GM19438 (cell line): Measurements from ENCODE around the gene DNMBP.
A peak's percentile ranks its signal among the peaks of the same experiment; 100 is the strongest.
"Not testable (repeated sequence)": the region's sequence is repeated elsewhere in the genome, so short reads cannot be mapped to it uniquely, and the experiment has no call there.

Experiments
- ATAC-seq: cut with Tn5 transposase; IDR thresholded peaks from one replicate; pipeline ENCODE4 v1.9.1; 2021; ENCODE audit warnings: low read depth; ENCODE audit not compliant: unreplicated experiment

DNMBP gene

DNA sequence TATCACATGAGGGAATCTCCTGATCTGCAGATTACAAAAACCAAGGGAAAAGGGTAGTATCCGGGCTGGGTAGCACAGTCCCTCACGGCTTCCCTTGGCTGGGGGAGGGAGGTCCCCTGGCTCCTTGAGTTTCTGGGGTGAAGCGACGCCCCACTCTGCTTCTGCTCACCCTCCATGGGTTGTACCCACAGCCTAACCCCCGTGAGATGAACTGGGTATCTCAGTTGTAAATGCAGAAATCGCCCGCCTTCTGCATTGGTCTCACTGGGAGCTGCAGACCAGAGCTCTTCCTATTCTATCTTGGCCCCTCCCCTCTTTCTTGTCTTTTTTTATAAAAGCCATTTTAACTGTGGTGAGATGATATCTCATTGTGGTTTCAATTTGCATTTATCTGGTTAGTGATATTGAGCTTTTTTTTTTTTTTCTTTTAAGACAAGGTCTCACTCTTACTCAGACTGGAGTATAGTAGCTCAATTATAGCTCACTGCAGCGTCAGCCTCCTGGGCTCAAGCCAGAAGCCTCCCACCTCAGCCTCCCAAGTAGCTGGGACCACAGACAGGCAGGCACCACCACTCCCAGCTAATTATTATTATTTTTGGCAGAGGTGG is 139.5 kb downstream of the DNMBP start:
- ATAC-seq: no peak

- ATAC-seq: no peak
Observed at GRCh38 chr10:99869581-99870122, 140.1 kb downstream of the DNMBP start.

DNA sequence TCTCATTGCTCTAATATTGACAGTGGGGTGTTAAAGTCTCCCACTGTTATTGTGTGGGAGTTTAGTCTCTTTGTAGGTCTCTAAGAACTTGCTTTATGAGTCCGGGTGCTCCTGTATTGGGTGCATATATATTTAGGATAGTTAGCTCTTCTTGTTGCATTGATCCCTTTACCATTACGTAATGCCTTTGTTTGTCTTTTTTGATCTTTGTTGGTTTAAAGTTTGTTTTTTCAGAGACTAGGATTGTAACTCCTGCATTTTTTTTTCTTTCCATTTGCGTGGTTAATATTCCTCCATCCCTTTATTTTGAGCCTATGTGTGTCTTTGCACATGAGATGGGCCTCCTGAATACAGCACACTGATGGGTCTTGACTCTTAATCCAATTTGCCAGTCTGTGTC is 142.5 kb downstream of the DNMBP start:
- not testable (repeated sequence) for ATAC-seq

GRCh38 chr10:99863535-99864240 is 146.1 kb downstream of the DNMBP start:
- ATAC-seq: not testable (repeated sequence)

DNA sequence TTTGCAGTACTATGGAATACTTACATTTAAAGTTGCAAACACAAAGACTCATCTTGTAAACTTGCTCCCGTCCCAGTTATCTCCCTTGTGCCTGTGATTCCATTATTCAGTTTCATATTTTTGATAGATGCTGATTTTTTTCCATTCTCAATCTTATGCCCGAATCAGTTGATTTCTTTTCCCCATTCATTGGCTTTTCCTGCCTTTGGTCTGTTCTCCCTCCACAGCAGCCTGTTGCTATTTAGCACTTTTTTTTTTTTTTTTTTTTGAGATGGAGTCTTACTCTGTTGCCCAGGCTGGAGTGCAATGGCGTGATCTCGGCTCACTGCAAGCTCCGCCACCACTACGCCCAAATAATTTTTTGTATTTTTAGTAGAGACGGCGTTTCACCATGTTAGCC is 149.3 kb downstream of the DNMBP start:
- ATAC-seq: no peak

GRCh38 chr10:99859585-99859984 is 150.2 kb downstream of the DNMBP start:
- ATAC-seq: no peak

- ATAC-seq: no peak
Observed at GRCh38 chr10:99858849-99859248, 150.9 kb downstream of the DNMBP start.

DNA sequence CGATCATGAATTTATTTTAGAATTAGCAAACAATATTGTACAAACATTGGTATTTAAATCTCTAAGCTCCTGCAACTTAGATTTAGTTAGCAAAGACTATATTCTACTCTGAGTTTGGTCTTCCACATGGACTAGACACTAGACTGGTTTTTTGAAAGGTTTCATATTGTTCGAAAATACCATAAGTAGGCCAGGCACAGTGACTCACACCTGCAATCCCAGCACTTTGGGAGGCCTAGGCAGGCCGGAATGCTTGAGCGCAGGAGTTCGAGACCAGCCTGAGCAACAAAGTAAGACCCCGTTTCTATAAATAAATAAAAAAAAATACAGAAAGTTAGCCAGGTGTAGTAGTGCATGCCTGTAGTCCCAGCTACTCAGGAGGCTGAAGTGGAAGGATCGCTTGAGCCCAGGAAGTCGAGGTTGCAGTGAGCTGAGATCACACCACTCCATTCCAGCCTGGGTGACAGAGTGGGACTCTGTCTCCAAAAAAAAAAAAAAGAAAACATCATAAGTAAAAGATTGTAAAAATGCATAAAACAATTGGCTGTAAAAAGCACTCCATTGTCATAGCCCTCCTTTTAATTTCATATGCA is 154.2 kb downstream of the DNMBP start:
- no peak for ATAC-seq

- ATAC-seq: no peak
Observed at GRCh38 chr10:99854860-99855259, 154.9 kb downstream of the DNMBP start.

DNA sequence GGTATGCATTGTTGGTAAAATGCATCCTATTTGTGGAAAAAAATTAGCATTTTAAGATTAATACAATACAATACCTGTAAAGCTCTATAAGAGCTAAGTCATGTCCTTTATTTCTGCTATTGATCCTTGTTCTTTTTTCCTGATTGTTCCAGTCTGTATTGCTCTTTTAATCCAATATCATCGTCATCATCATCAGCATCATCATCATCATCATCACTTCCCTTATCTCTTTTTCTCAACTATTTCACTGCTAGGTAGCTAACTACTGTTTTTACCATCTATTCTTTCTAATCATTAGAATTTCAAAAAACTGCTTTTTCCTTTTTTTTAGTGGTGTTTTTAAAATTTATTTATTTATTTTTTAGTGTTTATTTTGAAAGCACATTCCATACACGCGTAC is 156.1 kb downstream of the DNMBP start:
- ATAC-seq: no peak

DNA sequence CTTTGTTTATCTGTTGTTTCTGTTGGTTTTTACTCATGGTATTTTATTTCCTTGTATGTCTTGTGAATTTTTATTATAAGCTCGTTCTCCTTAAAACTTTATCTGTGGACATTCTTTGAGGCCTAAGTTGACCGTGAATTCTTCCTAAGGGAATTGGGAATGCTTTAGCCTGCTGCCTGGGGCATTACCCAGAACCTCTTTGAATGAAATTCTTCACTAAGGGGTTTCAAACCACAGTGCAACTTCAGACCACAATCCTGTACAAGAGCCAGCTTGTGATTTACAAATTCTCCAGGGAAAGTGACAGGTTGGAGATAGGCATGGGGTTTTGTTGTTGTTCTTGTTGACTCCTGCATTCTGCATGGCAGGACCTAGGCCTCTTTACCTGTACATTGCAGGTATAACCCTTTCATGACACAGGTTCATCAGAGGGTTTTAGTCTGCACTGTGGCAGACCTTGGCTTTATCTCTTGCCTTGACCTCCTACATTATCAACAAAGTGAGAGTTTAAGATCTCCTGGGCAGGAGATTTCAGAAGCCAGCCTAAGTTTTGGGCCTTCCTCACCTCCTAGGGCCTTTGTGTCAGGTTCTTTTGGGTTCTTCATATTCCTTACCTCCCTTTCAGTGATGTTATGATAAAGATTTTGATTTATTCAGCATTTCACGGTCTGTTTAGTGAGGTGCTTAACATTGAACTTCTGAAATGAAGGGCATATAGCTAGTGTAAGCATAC is 157.1 kb downstream of the DNMBP start:
- ATAC-seq: no peak

- no peak for ATAC-seq
Observed at GRCh38 chr10:99851825-99852224, 157.9 kb downstream of the DNMBP start.

DNA sequence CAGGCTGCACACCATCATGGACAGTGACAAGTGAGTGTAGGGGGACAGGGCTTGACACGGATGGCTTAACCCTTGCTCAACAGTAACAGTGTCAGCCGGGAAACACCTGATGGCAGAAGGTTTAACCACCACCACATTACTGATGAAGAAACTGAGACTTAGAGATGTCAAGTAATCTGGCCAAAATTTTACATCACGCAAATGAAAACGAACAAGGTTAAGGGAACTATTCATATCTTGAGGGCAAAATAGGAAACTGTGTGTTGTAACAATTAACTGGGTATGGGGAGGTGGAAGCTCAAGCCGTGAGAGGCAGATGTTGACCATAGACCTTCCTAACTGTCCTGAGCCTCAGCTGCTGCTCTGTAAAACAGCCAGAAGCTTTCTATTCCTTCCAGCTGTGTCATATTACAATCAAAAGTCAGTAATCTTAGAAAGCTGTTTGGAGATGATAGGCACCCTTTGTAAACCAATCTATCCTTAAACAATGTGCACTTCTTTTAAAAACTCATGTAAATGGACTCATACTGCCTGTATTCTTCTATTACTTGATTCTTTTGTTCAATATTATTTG is 158.9 kb downstream of the DNMBP start:
- no peak for ATAC-seq

DNA sequence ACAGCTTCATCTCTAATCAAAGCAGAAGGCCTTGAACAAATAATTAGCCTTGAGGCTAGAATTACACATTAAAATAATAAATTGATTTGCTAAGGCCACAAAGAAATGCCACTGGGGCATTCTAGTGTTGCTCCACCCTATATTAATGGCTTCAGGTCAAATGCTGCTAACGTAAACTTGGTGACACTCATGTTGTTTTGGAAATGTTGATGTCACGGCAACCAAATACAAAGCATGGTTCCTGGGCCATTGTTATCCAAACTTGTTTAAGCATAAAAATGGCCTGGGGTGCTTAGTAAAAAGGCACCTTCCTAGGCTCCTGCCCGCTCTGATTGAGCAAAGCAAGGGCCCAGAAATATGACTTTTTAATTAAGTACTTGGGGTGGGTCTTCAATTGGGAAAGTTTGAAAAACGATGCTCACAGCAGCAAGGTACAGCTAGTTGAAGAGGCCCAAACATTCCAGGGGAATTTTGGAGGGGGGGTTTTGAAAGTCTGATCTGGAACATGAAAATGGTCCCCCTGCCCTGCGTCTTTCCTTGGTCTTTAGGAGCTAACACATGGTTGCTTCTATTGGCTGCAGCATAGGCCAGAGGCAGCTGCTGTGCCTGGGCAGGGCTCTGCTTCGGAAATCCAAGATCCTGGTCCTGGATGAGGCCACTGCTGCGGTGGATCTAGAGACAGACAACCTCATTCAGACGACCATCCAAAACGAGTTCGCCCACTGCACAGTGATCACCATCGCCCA is 159.6 kb downstream of the DNMBP start:
- no peak for ATAC-seq

DNA sequence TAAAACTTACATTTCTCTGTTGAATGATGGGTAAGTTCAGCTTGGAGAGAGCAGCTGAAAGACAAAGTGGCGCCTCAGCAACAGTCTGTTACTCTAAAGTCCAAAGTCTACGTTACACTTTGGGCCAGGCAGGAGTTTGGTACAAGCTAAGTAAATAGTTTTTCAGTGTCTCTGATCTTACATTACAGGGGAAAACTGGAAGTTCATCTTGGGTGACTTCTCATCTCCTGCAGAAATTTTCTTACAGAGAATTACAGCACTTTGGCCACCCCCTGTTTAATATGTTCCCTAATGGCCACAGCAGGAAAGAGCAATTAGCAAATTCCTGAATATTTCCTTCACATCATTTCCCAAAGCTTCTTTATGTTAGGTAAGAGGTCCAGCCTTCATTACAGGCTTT is 160.2 kb downstream of the DNMBP start:
- no peak for ATAC-seq

GRCh38 chr10:99849057-99849456 is 160.7 kb downstream of the DNMBP start:
- no peak for ATAC-seq

DNA sequence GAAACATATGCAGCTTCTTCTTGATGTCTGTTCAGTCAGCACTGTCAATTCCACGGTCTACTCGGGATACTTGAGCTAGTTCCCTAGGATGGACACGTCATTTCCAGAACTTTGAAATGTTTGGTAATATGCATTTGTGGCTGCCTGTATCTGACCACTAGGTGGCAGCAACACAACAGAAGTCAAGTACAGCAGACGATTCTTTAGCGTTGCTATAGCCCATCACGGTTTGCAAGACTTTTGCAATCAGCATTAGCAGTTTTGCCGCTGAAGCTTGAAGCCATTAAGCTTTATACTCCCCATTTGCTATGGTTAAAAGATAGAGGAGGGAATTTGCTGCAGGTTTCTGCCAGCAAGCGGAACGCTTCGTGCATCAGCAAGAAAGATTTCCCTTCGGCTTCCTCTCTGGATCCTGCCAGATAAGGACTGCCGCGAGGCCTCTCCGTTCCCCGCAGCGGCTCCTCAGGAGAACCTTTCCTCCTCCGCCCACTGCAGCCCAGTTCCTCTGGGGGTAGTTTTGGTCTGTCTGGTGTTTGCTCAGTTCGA is 163.8 kb downstream of the DNMBP start:
- ATAC-seq: peak; percentile 89

- ATAC-seq: no peak
Observed at GRCh38 chr10:99844433-99844955, 165.3 kb downstream of the DNMBP start.

- no peak for ATAC-seq
Observed at GRCh38 chr10:99843310-99843709, 166.4 kb downstream of the DNMBP start.

DNA sequence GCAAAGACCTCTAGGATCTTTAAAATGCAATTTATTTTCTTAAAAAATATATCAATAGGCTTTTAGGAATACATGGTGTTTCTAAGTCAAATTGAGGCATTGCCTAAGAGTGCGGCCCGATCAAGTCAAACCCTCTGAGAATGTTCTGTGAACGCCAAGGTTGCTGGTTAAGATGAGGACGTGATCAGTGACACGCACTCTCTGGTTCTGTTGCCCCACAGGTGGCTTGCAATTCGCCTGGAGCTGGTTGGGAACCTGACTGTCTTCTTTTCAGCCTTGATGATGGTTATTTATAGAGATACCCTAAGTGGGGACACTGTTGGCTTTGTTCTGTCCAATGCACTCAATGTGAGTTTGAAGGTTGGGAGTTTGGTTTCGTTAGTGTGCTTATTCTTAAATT is 168.0 kb downstream of the DNMBP start:
- no peak for ATAC-seq
